H9 (cell line): Measurements from ENCODE around the gene MARCHF10. TPM values are rescaled to one million over a fixed set of nuclear protein-coding genes. Genes with fewer than 3 reads are reported as not detected.

Experiments
- DNase-seq: peaks from one replicate; pipeline ENCODE4 v3.0.0-alpha.2; 2017
- H2AFZ ChIP-seq: one replicate; pipeline ENCODE4 v1.6.1; 2013; ENCODE audit warnings: mild to moderate bottlenecking, low read length, control low read depth, moderate library complexity
- H2AK5ac ChIP-seq: 2 replicates; pipeline ENCODE4 v1.6.1; 2013; ENCODE audit warnings: low read length, control low read depth, mixed read lengths; ENCODE audit not compliant: insufficient read length
- H2BK120ac ChIP-seq: one replicate; pipeline ENCODE4 v1.6.1; 2013; ENCODE audit warnings: low read depth, mild to moderate bottlenecking, low read length, control low read depth, inconsistent platforms; ENCODE audit not compliant: poor library complexity, severe bottlenecking
- H2BK12ac ChIP-seq: 2 replicates; pipeline ENCODE4 v1.6.1; 2013; ENCODE audit warnings: low read length, control low read depth, mixed read lengths, low read depth; ENCODE audit not compliant: insufficient read length
- H2BK15ac ChIP-seq: 2 replicates; pipeline ENCODE4 v1.6.1; 2013; ENCODE audit warnings: low read depth, low read length, control low read depth
- H2BK20ac ChIP-seq: one replicate; pipeline ENCODE4 v1.6.1; 2013; ENCODE audit warnings: low read depth, mild to moderate bottlenecking, low read length, control low read depth, inconsistent platforms; ENCODE audit not compliant: poor library complexity, severe bottlenecking
- H2BK5ac ChIP-seq: 2 replicates; pipeline ENCODE4 v1.6.1; 2013; ENCODE audit warnings: low read length, control low read depth, mixed read lengths; ENCODE audit not compliant: insufficient read length
- H3K14ac ChIP-seq: 2 replicates; pipeline ENCODE4 v1.6.1; 2013; ENCODE audit warnings: low read length, control low read depth; ENCODE audit not compliant: insufficient read depth
- H3K18ac ChIP-seq: 2 replicates; pipeline ENCODE4 v1.6.1; 2013; ENCODE audit warnings: low read depth, mild to moderate bottlenecking, mixed read lengths, low read length, control low read depth; ENCODE audit not compliant: insufficient read length
- H3K23ac ChIP-seq: 2 replicates; pipeline ENCODE4 v1.6.1; 2013; ENCODE audit warnings: low read length, control low read depth, mixed read lengths, low read depth; ENCODE audit not compliant: insufficient read length
- H3K23me2 ChIP-seq: 2 replicates; pipeline ENCODE4 v1.6.1; 2013; ENCODE audit warnings: low read depth, mild to moderate bottlenecking, mixed read lengths, low read length, control low read depth; ENCODE audit not compliant: insufficient read length, poor library complexity, severe bottlenecking
- H3K27ac ChIP-seq: 2 replicates; pipeline ENCODE4 v1.5.1; 2013; ENCODE audit warnings: low read length, control low read depth, mixed read lengths, low read depth; ENCODE audit not compliant: insufficient read length
- H3K27me3 ChIP-seq: 2 replicates; pipeline ENCODE4 v1.6.1; 2013; ENCODE audit warnings: low read length, control low read depth, inconsistent platforms; ENCODE audit not compliant: insufficient read depth
- H3K4ac ChIP-seq: 2 replicates; pipeline ENCODE4 v1.6.1; 2013; ENCODE audit warnings: low read depth, mild to moderate bottlenecking, control low read depth, inconsistent platforms, low read length, moderate library complexity
- H3K4me1 ChIP-seq: 2 replicates; pipeline ENCODE4 v1.6.1; 2013; ENCODE audit warnings: low read length, control low read depth, inconsistent platforms; ENCODE audit not compliant: insufficient read depth
- H3K4me2 ChIP-seq: 2 replicates; pipeline ENCODE4 v1.6.1; 2013; ENCODE audit warnings: low read length, control low read depth, mixed read lengths; ENCODE audit not compliant: insufficient read length, insufficient read depth
- H3K56ac ChIP-seq: 2 replicates; pipeline ENCODE4 v1.6.1; 2013; ENCODE audit warnings: low read depth, mild to moderate bottlenecking, mixed read lengths, low read length, control low read depth; ENCODE audit not compliant: insufficient read length
- H3K79me1 ChIP-seq: 2 replicates; pipeline ENCODE4 v1.6.1; 2013; ENCODE audit warnings: low read depth, mild to moderate bottlenecking, moderate library complexity, low read length, control low read depth, inconsistent platforms; ENCODE audit not compliant: insufficient read depth, poor library complexity, severe bottlenecking
- H3K79me2 ChIP-seq: 2 replicates; pipeline ENCODE4 v1.6.1; 2013; ENCODE audit warnings: low read length, control low read depth, inconsistent platforms; ENCODE audit not compliant: insufficient read depth
- H3K9ac ChIP-seq: 2 replicates; pipeline ENCODE4 v1.6.1; 2013; ENCODE audit warnings: low read length, control low read depth, mixed read lengths; ENCODE audit not compliant: insufficient read length; ENCODE audit errors: extremely low read depth
- H3K9me3 ChIP-seq: one replicate; pipeline ENCODE4 v1.6.1; 2013; ENCODE audit warnings: low read depth, low read length, inconsistent platforms; ENCODE audit not compliant: control insufficient read depth
- H3T11ph ChIP-seq: one replicate; pipeline ENCODE4 v1.6.1; 2013; ENCODE audit warnings: mild to moderate bottlenecking, low read length, control low read depth, inconsistent platforms
- H4K20me1 ChIP-seq: one replicate; pipeline ENCODE4 v1.6.1; 2013; ENCODE audit not compliant: control insufficient read depth, insufficient read length, insufficient read depth
- H4K5ac ChIP-seq: 2 replicates; pipeline ENCODE4 v1.6.1; 2013; ENCODE audit warnings: low read depth, mild to moderate bottlenecking, mixed read lengths, low read length, control low read depth; ENCODE audit not compliant: insufficient read length
- H4K8ac ChIP-seq: replicated peaks from 2 replicates; pipeline ENCODE4 v1.6.1; 2013; ENCODE audit warnings: low read length, control low read depth, mixed read lengths, low read depth; ENCODE audit not compliant: insufficient read length
- H4K91ac ChIP-seq: 2 replicates; pipeline ENCODE4 v1.6.1; 2013; ENCODE audit warnings: low read depth, mild to moderate bottlenecking, moderate library complexity, mixed read lengths, low read length, control low read depth; ENCODE audit not compliant: insufficient read length
- H3K27ac Mint-ChIP-seq, 3 experiments: 2 replicates in 2 of 3; 3 replicates in 1 of 3; pipeline ENCODE4 v1.8.0; 2020 to 2021; ENCODE audit warnings: mixed read lengths in 3 of 3, mild to moderate bottlenecking in 1 of 3, moderate library complexity in 1 of 3
- H3K27me3 Mint-ChIP-seq: 2 replicates; pipeline ENCODE4 v1.8.0; 2021; ENCODE audit warnings: low read depth, mild to moderate bottlenecking, moderate library complexity, mixed read lengths
- H3K36me3 Mint-ChIP-seq, 3 experiments: 2 replicates in 2 of 3; 3 replicates in 1 of 3; pipeline ENCODE4 v1.8.0; 2020 to 2021; ENCODE audit warnings: low read depth in 3 of 3, mixed read lengths in 3 of 3; ENCODE audit not compliant: insufficient read depth in 1 of 3
- H3K4me1 Mint-ChIP-seq, 2 experiments: 2 replicates each; pipeline ENCODE4 v1.8.0; 2020; ENCODE audit warnings: mixed read lengths in 2 of 2
- H3K4me3 Mint-ChIP-seq, 2 experiments: 2 replicates in 1 of 2; 3 replicates in 1 of 2; pipeline ENCODE4 v1.8.0; 2020 to 2021; ENCODE audit warnings: mild to moderate bottlenecking in 2 of 2, mixed read lengths in 2 of 2, moderate library complexity in 1 of 2
- H3K9me3 Mint-ChIP-seq, 2 experiments: 2 replicates in 1 of 2; 3 replicates in 1 of 2; pipeline ENCODE4 v1.8.0; 2020; ENCODE audit warnings: mild to moderate bottlenecking in 2 of 2, mixed read lengths in 2 of 2, moderate library complexity in 1 of 2
- CTCF ChIP-seq: fragments of 200-600 bp; sonication (generic); conservative IDR thresholded peaks from 3 replicates; pipeline ENCODE4 v1.8.0; 2021; ENCODE audit warnings: antibody characterized with exemption, mild to moderate bottlenecking
- WGBS: extraction: QIAGEN DNeasy Blood & Tissue Kit; methylation state at CpG from one replicate; pipeline ENCODE4 v1.1.7; 2013; ENCODE audit warnings: missing lambda C conversion rate, low lambda C conversion rate, mixed read lengths; ENCODE audit not compliant: insufficient read length; ENCODE audit errors: extremely low coverage; 5-methylcytosine and 5-hydroxymethylcytosine counted together
- total RNA-seq: library from RNA; stranded (reverse); gene quantifications from 2 replicates; pipeline ENCODE4 v1.2.1, GENCODE V29; 2021

MARCHF10 gene
- total RNA-seq, 1 experiment from 2014 or later = not detected

- H3K23me2 ChIP-seq = no peaks in the 10 kb centered on the region
- Mint-ChIP-seq H3K27me3 (0 out of 2 replicates have a peak, but pooled peaks cover 1% of the 10 kb centered on the region), H3K9me3 (peaks cover 10 to 20% of the 10 kb centered on the region in 2 experiments), H3K36me3 (peaks cover 3 to 5% (median 3%) of the 10 kb centered on the region in 3 experiments; a peak in 4 of 7 replicates), H3K27ac (no peak overlapping the region), H3K4me3 (no peak overlapping the region), H3K4me1 (peaks cover 14 to 16% of the 10 kb centered on the region in 2 experiments)
- no peak overlapping the region for H2AK5ac ChIP-seq
- no CpG with 5 or more reads among the region's 7 CpGs for WGBS
- H2BK15ac ChIP-seq = no peak overlapping the region
- H3K56ac ChIP-seq = no peak overlapping the region
- no peak overlapping the region for H3K18ac ChIP-seq
- H3T11ph ChIP-seq = no peak overlapping the region
- no peak overlapping the region for H3K4me2 ChIP-seq
- H4K20me1 ChIP-seq = no peaks in the 10 kb centered on the region
- no peak overlapping the region for H3K4ac ChIP-seq
- H4K8ac ChIP-seq = no peak overlapping the region
- no peak overlapping the region for H2AFZ ChIP-seq
- peak; percentile 24 for DNase-seq
- H4K91ac ChIP-seq = no peak overlapping the region
- H2BK5ac ChIP-seq = no peak overlapping the region
- no peak overlapping the region for H2BK20ac ChIP-seq
- H3K9ac ChIP-seq = no peak overlapping the region
- no peaks in the 10 kb centered on the region for H3K79me1 ChIP-seq
- no peak overlapping the region for H3K14ac ChIP-seq
- H2BK12ac ChIP-seq = no peak overlapping the region
- no peaks in the 10 kb centered on the region for H3K79me2 ChIP-seq
- no peak overlapping the region for H4K5ac ChIP-seq
- H3K4me1 ChIP-seq = no peaks in the 10 kb centered on the region
- TF ChIP-seq CTCF = no peak
- no peak overlapping the region for H3K27ac ChIP-seq
- no peaks in the 10 kb centered on the region for H3K9me3 ChIP-seq
- no peak overlapping the region for H3K23ac ChIP-seq
- H2BK120ac ChIP-seq = no peak overlapping the region
- H3K27me3 ChIP-seq = no peaks in the 10 kb centered on the region; the same call in 1 of the 2 replicates
Observed at GRCh38 chr17:62780269-62780668, 27.8 kb downstream of the MARCHF10 start.
